Measurements from ENCODE around the gene RCVRN. TPM values are rescaled to one million over a fixed set of nuclear protein-coding genes. Genes with fewer than 3 reads are reported as not detected.

The RCVRN gene
- total and polyA plus RNA-seq, 9 of the 15 experiments (the other 6 are each of a cell fraction or from before 2014, with no cell fraction given): not detected

- TF ChIP-seq, protein P1, sequence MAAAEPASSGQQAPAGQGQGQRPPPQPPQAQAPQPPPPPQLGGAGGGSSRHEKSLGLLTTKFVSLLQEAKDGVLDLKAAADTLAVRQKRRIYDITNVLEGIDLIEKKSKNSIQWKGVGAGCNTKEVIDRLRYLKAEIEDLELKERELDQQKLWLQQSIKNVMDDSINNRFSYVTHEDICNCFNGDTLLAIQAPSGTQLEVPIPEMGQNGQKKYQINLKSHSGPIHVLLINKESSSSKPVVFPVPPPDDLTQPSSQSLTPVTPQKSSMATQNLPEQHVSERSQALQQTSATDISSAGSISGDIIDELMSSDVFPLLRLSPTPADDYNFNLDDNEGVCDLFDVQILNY (CRISPR knock-in tag; IDR thresholded peaks at IDR 0.05): no peak
- TF ChIP-seq DACH1 (IDR thresholded peaks at IDR 0.05; ENCODE audit: partially characterized antibody): no peak
- no peak for TF ChIP-seq GTF2A2 (tag; IDR thresholded peaks at IDR 0.05)
- TF ChIP-seq IRF1 (CRISPR knock-in tag; IDR thresholded peaks at IDR 0.05; ENCODE audit: borderline replicate concordance): no peak
- TF ChIP-seq MITF (IDR thresholded peaks at IDR 0.05): no peak
These were observed 4.3 kb downstream of the RCVRN start (continued) for GRCh38 chr17:9900784-9901183.

- POLR2A ChIA-PET: no interaction called here
- Histone ChIP-seq H3K9me3 (replicated peaks; ENCODE audit: control insufficient read depth, insufficient read depth, low read depth, low read length) (no peaks in the 10 kb centered on the region), H3K9ac (ENCODE audit: insufficient read depth in 1 of 2, low read depth in 2 of 2, low read length in 2 of 2) (no peak overlapping the region), H3K9me1 (ENCODE audit: control insufficient read depth, insufficient read depth, low read length) (no peaks in the 10 kb centered on the region), H3K27me3 (ENCODE audit: control insufficient read depth in 2 of 2, insufficient read depth in 2 of 2, low read length in 2 of 2) (peaks cover 0 to 10% of the 10 kb centered on the region in 2 experiments; a peak in 2 of 5 replicates), H3K4me1 (replicated peaks in 1 of 2; ENCODE audit: control insufficient read depth in 2 of 2, insufficient read depth in 2 of 2, low read length in 2 of 2) (no peaks in the 10 kb centered on the region), H4K20me1 (replicated peaks; ENCODE audit: control insufficient read depth, insufficient read depth, low read length) (no peaks in the 10 kb centered on the region), H3K27ac (ENCODE audit: extremely low read depth, low read depth, low read length) (no peak overlapping the region), H3K4me2 (ENCODE audit: insufficient read depth, low read length) (no peak overlapping the region), H3K4me3 (no peak overlapping the region), H2AFZ (ENCODE audit: low read depth, low read length) (no peak overlapping the region), H3K36me3 (ENCODE audit: control insufficient read depth, insufficient read depth, low read length) (no peaks in the 10 kb centered on the region), H3K79me2 (ENCODE audit: control insufficient read depth, insufficient read depth, low read length) (no peaks in the 10 kb centered on the region)
- no peak for DNase-seq (ENCODE audit: extremely low read depth in 1 of 4, low spot score in 3 of 4)
- in situ Hi-C loops (cut with MboI): no loop called here
- no peak for ATAC-seq
- FAIRE-seq: no peak
- CTCF ChIA-PET (ENCODE audit: low intra/inter-chr PET ratio): no interaction called here
- TF ChIP-seq, protein P1 (CRISPR knock-in tag; IDR thresholded peaks at IDR 0.05): no peak
- no peak for TF ChIP-seq ZNF830 (CRISPR knock-in tag; IDR thresholded peaks at IDR 0.05)
- TF ChIP-seq, protein P2, sequence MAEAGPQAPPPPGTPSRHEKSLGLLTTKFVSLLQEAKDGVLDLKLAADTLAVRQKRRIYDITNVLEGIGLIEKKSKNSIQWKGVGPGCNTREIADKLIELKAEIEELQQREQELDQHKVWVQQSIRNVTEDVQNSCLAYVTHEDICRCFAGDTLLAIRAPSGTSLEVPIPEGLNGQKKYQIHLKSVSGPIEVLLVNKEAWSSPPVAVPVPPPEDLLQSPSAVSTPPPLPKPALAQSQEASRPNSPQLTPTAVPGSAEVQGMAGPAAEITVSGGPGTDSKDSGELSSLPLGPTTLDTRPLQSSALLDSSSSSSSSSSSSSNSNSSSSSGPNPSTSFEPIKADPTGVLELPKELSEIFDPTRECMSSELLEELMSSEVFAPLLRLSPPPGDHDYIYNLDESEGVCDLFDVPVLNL (CRISPR knock-in tag; IDR thresholded peaks at IDR 0.05; ENCODE audit: low read depth): no peak
- TF ChIP-seq DNMT1 (IDR thresholded peaks at IDR 0.05): no peak
- no peak for TF ChIP-seq ZNF57 (CRISPR knock-in tag; IDR thresholded peaks at IDR 0.05)
- TF ChIP-seq HIVEP1 (CRISPR knock-in tag; IDR thresholded peaks at IDR 0.05): no peak
- no peak for TF ChIP-seq HSF4 (CRISPR knock-in tag; IDR thresholded peaks at IDR 0.05; ENCODE audit: borderline replicate concordance)
- BruUV-seq (replicated peaks): no TSS peak
- 2% methylated on average over 6 of the region's 8 CpGs for WGBS (ENCODE audit: insufficient coverage, low coverage, missing lambda C conversion rate)
- intact Hi-C loops (cut with micrococcal nuclease): no loop called here
These were observed 5.0 kb downstream of the RCVRN start for GRCh38 chr17:9900044-9900594.

All from K562 (cell line).